NCI-H1105 (cell line): Measurements from ENCODE around the gene RASSF3.
"Not testable (repeated sequence)": the region's sequence is repeated elsewhere in the genome, so short reads cannot be mapped to it uniquely, and the experiment has no call there.

Source experiments
- DNase-seq: peaks from one replicate; lab custom pipeline; 2025; lab: John Stamatoyannopoulos, UW

The RASSF3 gene

GRCh38 chr12:64670919-64671639 is 60.8 kb downstream of the RASSF3 start:
- no peak for DNase-seq

GRCh38 chr12:64671681-64672080 is 61.4 kb downstream of the RASSF3 start:
- no peak for DNase-seq

GRCh38 chr12:64672925-64673409 is 62.7 kb downstream of the RASSF3 start:
- DNase-seq, result peak; percentile 45

- DNase-seq, result no peak
Measured at GRCh38 chr12:64673490-64674169, 63.3 kb downstream of the RASSF3 start.

- no peak for DNase-seq
Measured at GRCh38 chr12:64674367-64674922, 64.2 kb downstream of the RASSF3 start.

- no peak for DNase-seq
Measured at GRCh38 chr12:64675795-64676194, 65.5 kb downstream of the RASSF3 start.

- no peak for DNase-seq
Measured at GRCh38 chr12:64678248-64678647, 68.0 kb downstream of the RASSF3 start.

- no peak for DNase-seq
Measured at GRCh38 chr12:64678835-64679234, 68.5 kb downstream of the RASSF3 start.

- DNase-seq, result no peak
Measured at GRCh38 chr12:64679487-64680001, 69.2 kb downstream of the RASSF3 start.

GRCh38 chr12:64680235-64680634 is 69.9 kb downstream of the RASSF3 start:
- no peak for DNase-seq

GRCh38 chr12:64681200-64682052 is 71.1 kb downstream of the RASSF3 start:
- no peak for DNase-seq

GRCh38 chr12:64682572-64683277 is 72.4 kb downstream of the RASSF3 start:
- no peak for DNase-seq

GRCh38 chr12:64683816-64684543 is 73.7 kb downstream of the RASSF3 start:
- DNase-seq, result no peak

GRCh38 chr12:64685050-64685449 is 74.8 kb downstream of the RASSF3 start:
- DNase-seq, result no peak

GRCh38 chr12:64685605-64686004 is 75.3 kb downstream of the RASSF3 start:
- DNase-seq, result no peak

- DNase-seq, result no peak
Measured at GRCh38 chr12:64687816-64688215, 77.5 kb downstream of the RASSF3 start.

- DNase-seq, result no peak
Measured at GRCh38 chr12:64688219-64688618, 77.9 kb downstream of the RASSF3 start.

GRCh38 chr12:64688715-64689114 is 78.4 kb downstream of the RASSF3 start:
- no peak for DNase-seq

- not testable (repeated sequence) for DNase-seq
Measured at GRCh38 chr12:64690236-64690635, 79.9 kb downstream of the RASSF3 start.

GRCh38 chr12:64691227-64691794 is 81.0 kb downstream of the RASSF3 start:
- peak; percentile 67 for DNase-seq
